GM19455 (cell line): ENCODE measurements around the gene OTOP3.

Experiments
- ATAC-seq: cut with Tn5 transposase; IDR thresholded peaks from one replicate; pipeline ENCODE4 v1.9.1; 2021; ENCODE audit not compliant: unreplicated experiment

OTOP3 gene

GRCh38 chr17:74916851-74917199 lies 18.9 kb upstream of the OTOP3 start:
- no peak for ATAC-seq

- no peak for ATAC-seq
These were observed 18.3 kb upstream of the OTOP3 start for GRCh38 chr17:74917430-74917829.

GRCh38 chr17:74918906-74919305 lies 16.8 kb upstream of the OTOP3 start:
- no peak for ATAC-seq

GRCh38 chr17:74919440-74920305 lies 16.0 kb upstream of the OTOP3 start:
- ATAC-seq = no peak

- ATAC-seq = no peak
These were observed 15.4 kb upstream of the OTOP3 start for GRCh38 chr17:74920306-74920620.

- ATAC-seq = no peak
These were observed 15.1 kb upstream of the OTOP3 start for GRCh38 chr17:74920642-74921025.

- ATAC-seq = no peak
These were observed 14.5 kb upstream of the OTOP3 start for GRCh38 chr17:74921026-74921681.

- ATAC-seq = no peak
These were observed 13.9 kb upstream of the OTOP3 start for GRCh38 chr17:74921769-74922168.

- no peak for ATAC-seq
These were observed 13.5 kb upstream of the OTOP3 start for GRCh38 chr17:74922172-74922571.

- no peak for ATAC-seq
These were observed 12.8 kb upstream of the OTOP3 start, which contains the start of gene USH1G for GRCh38 chr17:74922694-74923537. TSS of gene USH1G (minus strand) at chr17:74923255. CDS start at chr17:74923073, 182 bp downstream.

- ATAC-seq = no peak
These were observed 12.0 kb upstream of the OTOP3 start for GRCh38 chr17:74923538-74924249.

GRCh38 chr17:74924250-74924948 lies 11.3 kb upstream of the OTOP3 start, which contains the start of gene OTOP2:
TSS of gene OTOP2 (plus strand) at chr17:74924273. CDS start at chr17:74924633, 360 bp downstream.
- no peak for ATAC-seq

GRCh38 chr17:74925242-74925641 lies 10.5 kb upstream of the OTOP3 start:
- ATAC-seq = no peak

- no peak for ATAC-seq
These were observed 6.9 kb upstream of the OTOP3 start for GRCh38 chr17:74928786-74929185.

GRCh38 chr17:74930535-74931036 lies 5.1 kb upstream of the OTOP3 start:
- no peak for ATAC-seq

- ATAC-seq = no peak
These were observed 650 bp upstream of the OTOP3 start for GRCh38 chr17:74935048-74935447.

- ATAC-seq = no peak
These were observed 737 bp downstream of the OTOP3 start for GRCh38 chr17:74936470-74936799.

GRCh38 chr17:74937064-74938051 lies 1.7 kb downstream of the OTOP3 start:
- no peak for ATAC-seq
